Measurements from ENCODE around the gene IFI30. TPM values are rescaled to one million over a fixed set of nuclear protein-coding genes. Genes with fewer than 3 reads are reported as not detected.

Gene IFI30
- polyA plus RNA-seq, 1 of the 3 experiments (the other 2 are of a cell fraction), result 11.6 TPM

DNA sequence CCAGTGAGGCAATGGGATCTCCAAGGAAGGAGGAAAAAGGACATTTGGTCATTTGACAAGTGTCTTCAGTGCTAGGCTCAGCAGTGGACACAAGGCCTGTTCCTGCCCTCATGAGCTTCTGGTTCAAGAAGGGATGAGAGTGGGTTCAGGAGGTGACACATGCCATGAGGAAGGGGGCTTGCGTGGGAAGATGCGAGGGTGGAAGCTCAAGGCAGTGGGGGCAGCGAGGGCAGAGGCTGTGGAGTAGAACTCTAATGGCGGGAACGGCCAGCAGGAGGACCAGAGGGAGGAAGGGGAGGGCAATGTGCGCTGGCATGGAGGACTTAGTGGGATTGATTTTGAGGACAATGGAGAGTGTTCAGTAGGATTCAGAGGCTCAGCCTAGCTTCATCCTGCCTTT, 17.3 kb upstream of the IFI30 start (continued):
- TF ChIP-seq, protein P1, sequence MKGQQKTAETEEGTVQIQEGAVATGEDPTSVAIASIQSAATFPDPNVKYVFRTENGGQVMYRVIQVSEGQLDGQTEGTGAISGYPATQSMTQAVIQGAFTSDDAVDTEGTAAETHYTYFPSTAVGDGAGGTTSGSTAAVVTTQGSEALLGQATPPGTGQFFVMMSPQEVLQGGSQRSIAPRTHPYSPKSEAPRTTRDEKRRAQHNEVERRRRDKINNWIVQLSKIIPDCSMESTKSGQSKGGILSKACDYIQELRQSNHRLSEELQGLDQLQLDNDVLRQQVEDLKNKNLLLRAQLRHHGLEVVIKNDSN (IDR thresholded peaks at IDR 0.05; ENCODE audit: borderline replicate concordance, low read depth), result no peak
- TF ChIP-seq GATA2 (CRISPR knock-in tag; IDR thresholded peaks at IDR 0.05) (no peak), SIN3A (IDR thresholded peaks at IDR 0.05; ENCODE audit: borderline replicate concordance, low read depth, low read length) (no peak)
- TF ChIP-seq, protein P2, sequence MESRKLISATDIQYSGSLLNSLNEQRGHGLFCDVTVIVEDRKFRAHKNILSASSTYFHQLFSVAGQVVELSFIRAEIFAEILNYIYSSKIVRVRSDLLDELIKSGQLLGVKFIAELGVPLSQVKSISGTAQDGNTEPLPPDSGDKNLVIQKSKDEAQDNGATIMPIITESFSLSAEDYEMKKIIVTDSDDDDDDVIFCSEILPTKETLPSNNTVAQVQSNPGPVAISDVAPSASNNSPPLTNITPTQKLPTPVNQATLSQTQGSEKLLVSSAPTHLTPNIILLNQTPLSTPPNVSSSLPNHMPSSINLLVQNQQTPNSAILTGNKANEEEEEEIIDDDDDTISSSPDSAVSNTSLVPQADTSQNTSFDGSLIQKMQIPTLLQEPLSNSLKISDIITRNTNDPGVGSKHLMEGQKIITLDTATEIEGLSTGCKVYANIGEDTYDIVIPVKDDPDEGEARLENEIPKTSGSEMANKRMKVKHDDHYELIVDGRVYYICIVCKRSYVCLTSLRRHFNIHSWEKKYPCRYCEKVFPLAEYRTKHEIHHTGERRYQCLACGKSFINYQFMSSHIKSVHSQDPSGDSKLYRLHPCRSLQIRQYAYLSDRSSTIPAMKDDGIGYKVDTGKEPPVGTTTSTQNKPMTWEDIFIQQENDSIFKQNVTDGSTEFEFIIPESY (IDR thresholded peaks at IDR 0.05; ENCODE audit: borderline replicate concordance, low read depth), result no peak

DNA sequence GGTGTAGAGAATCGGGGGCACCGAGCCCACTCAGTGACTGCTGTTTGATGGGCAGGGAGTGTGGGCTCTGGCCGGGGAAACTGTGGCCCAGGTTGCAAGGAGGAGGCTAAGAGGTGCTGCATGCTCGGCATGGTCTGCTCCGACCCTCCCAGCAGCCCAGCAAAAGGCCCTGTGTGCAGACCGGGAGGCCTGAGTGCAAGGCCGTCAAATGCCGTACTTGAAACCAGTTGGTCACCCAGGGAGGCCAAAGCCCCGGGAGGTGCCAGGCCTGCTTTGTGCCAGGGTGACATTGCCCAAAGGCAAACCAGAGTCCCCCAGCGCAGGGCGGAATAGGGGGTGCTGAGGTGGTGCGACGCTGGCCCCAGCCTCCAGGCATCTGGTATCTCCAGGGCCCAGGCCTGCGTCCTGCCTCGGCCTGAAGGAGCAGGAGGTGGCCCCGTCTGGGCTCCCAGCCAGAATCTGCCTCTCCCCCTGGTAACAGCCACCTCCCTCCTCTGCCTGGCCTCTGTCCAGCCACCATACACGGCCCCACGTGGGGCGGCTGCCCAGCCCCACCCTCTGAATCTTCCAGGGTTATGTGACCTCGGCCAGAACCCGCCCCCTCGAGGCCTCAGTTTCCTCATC, 16.7 kb upstream of the IFI30 start:
- peak overlapping the region; percentile 41; the same call in 1 of the 2 replicates for H3K9ac ChIP-seq
- CTCF ChIA-PET, result interaction anchor here (1.3 to 1.9 kb wide), 2 partner anchors 11 to 95 kb away, joined by 5 to 6 read pairs; no protein-coding TSS in a partner anchor
- H3K4me2 ChIP-seq, result peak overlapping the region; percentile 43; the same call in 1 of the 2 replicates
- peak; percentile 38 for TF ChIP-seq POLR2AphosphoS5 (IDR thresholded peaks at IDR 0.05; ENCODE audit: low read depth, low read length)
- no peak for TF ChIP-seq RAD21 (IDR thresholded peaks at IDR 0.05; ENCODE audit: low read length)
- TF ChIP-seq, protein P3, sequence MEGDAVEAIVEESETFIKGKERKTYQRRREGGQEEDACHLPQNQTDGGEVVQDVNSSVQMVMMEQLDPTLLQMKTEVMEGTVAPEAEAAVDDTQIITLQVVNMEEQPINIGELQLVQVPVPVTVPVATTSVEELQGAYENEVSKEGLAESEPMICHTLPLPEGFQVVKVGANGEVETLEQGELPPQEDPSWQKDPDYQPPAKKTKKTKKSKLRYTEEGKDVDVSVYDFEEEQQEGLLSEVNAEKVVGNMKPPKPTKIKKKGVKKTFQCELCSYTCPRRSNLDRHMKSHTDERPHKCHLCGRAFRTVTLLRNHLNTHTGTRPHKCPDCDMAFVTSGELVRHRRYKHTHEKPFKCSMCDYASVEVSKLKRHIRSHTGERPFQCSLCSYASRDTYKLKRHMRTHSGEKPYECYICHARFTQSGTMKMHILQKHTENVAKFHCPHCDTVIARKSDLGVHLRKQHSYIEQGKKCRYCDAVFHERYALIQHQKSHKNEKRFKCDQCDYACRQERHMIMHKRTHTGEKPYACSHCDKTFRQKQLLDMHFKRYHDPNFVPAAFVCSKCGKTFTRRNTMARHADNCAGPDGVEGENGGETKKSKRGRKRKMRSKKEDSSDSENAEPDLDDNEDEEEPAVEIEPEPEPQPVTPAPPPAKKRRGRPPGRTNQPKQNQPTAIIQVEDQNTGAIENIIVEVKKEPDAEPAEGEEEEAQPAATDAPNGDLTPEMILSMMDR (IDR thresholded peaks at IDR 0.05), result no peak
- TF ChIP-seq RXRA (IDR thresholded peaks at IDR 0.05; ENCODE audit: borderline replicate concordance, low read depth), result no peak
- no peak for TF ChIP-seq MEF2A (IDR thresholded peaks at IDR 0.05; ENCODE audit: borderline replicate concordance, low read depth)
- TF ChIP-seq, protein P4, sequence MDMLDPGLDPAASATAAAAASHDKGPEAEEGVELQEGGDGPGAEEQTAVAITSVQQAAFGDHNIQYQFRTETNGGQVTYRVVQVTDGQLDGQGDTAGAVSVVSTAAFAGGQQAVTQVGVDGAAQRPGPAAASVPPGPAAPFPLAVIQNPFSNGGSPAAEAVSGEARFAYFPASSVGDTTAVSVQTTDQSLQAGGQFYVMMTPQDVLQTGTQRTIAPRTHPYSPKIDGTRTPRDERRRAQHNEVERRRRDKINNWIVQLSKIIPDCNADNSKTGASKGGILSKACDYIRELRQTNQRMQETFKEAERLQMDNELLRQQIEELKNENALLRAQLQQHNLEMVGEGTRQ (IDR thresholded peaks at IDR 0.05; ENCODE audit: borderline replicate concordance, low read depth, low read length), result peak; percentile 60; the same call in 1 of the 2 replicates
- TF ChIP-seq, protein P5, sequence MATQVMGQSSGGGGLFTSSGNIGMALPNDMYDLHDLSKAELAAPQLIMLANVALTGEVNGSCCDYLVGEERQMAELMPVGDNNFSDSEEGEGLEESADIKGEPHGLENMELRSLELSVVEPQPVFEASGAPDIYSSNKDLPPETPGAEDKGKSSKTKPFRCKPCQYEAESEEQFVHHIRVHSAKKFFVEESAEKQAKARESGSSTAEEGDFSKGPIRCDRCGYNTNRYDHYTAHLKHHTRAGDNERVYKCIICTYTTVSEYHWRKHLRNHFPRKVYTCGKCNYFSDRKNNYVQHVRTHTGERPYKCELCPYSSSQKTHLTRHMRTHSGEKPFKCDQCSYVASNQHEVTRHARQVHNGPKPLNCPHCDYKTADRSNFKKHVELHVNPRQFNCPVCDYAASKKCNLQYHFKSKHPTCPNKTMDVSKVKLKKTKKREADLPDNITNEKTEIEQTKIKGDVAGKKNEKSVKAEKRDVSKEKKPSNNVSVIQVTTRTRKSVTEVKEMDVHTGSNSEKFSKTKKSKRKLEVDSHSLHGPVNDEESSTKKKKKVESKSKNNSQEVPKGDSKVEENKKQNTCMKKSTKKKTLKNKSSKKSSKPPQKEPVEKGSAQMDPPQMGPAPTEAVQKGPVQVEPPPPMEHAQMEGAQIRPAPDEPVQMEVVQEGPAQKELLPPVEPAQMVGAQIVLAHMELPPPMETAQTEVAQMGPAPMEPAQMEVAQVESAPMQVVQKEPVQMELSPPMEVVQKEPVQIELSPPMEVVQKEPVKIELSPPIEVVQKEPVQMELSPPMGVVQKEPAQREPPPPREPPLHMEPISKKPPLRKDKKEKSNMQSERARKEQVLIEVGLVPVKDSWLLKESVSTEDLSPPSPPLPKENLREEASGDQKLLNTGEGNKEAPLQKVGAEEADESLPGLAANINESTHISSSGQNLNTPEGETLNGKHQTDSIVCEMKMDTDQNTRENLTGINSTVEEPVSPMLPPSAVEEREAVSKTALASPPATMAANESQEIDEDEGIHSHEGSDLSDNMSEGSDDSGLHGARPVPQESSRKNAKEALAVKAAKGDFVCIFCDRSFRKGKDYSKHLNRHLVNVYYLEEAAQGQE (IDR thresholded peaks at IDR 0.05; ENCODE audit: low read depth, low read length), result no peak
- TF ChIP-seq SMC3 (IDR thresholded peaks at IDR 0.05; ENCODE audit: low read depth, low read length), result 0 out of 2 replicates have a peak, but pooled peaks have one; percentile 2
- no peak for TF ChIP-seq FOXM1 (IDR thresholded peaks at IDR 0.05; ENCODE audit: low read depth)
- no peak for TF ChIP-seq NRF1 (IDR thresholded peaks at IDR 0.05; ENCODE audit: low read depth, low read length)
- no peak for TF ChIP-seq SIN3A (IDR thresholded peaks at IDR 0.05; ENCODE audit: borderline replicate concordance, low read depth, low read length)
- peak; percentile 57; the same call in 1 of the 2 replicates for TF ChIP-seq FOXJ3 (CRISPR knock-in tag; IDR thresholded peaks at IDR 0.05)
- no peak for TF ChIP-seq EZH2phosphoT487 (IDR thresholded peaks at IDR 0.05; ENCODE audit: borderline replicate concordance, low read depth)
- TF ChIP-seq GATA2 (CRISPR knock-in tag; IDR thresholded peaks at IDR 0.05), result no peak
- TF ChIP-seq NFIC (IDR thresholded peaks at IDR 0.05; ENCODE audit: borderline replicate concordance), result peak; percentile 96
- TF ChIP-seq, protein P6, sequence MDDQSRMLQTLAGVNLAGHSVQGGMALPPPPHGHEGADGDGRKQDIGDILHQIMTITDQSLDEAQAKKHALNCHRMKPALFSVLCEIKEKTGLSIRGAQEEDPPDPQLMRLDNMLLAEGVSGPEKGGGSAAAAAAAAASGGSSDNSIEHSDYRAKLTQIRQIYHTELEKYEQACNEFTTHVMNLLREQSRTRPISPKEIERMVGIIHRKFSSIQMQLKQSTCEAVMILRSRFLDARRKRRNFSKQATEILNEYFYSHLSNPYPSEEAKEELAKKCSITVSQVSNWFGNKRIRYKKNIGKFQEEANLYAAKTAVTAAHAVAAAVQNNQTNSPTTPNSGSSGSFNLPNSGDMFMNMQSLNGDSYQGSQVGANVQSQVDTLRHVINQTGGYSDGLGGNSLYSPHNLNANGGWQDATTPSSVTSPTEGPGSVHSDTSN (IDR thresholded peaks at IDR 0.05), result no peak
- no peak for TF ChIP-seq ELF1 (IDR thresholded peaks at IDR 0.05)

More for the DNA sequence above, 16.7 kb upstream of the IFI30 start:
- Histone ChIP-seq H3K36me3 (replicated peaks in 1 of 2; ENCODE audit: control insufficient read depth in 1 of 2, insufficient read depth in 2 of 2, low read length in 1 of 2) (peaks cover 3 to 23% of the 10 kb centered on the region in 2 experiments), H3K9me2 (no peaks in the 10 kb centered on the region), H3K27me3 (ENCODE audit: insufficient read depth) (no peaks in the 10 kb centered on the region), H3F3A (replicated peaks; ENCODE audit: insufficient read depth) (peaks cover 26% of the 10 kb centered on the region), H3K4me1 (ENCODE audit: control insufficient read depth in 1 of 2, insufficient read depth in 2 of 2, low read depth in 1 of 2, low read length in 1 of 2) (peaks cover 17 to 55% of the 10 kb centered on the region in 2 experiments; a peak in 2 of 4 replicates), H3K27ac (ENCODE audit: low read depth in 2 of 2, low read length in 1 of 2) (peak overlapping the region; percentile 44 to 99), H2AFZ (ENCODE audit: low read depth) (no peak overlapping the region), H3K79me2 (ENCODE audit: insufficient read depth) (peaks cover 45% of the 10 kb centered on the region), H4K20me1 (ENCODE audit: insufficient read depth) (peaks cover 5% of the 10 kb centered on the region; the same call in 1 of the 2 replicates), H3K4me3 (ENCODE audit: low read depth in 2 of 2, low read length in 1 of 2) (peak overlapping the region in 1 of 2 experiments; percentile 2; a peak in 1 of 4 replicates), H3K9me3 (no peaks in the 10 kb centered on the region)
- WGBS (ENCODE audit: low lambda C conversion rate), result 52% methylated on average over 6 of the region's 22 CpGs
- POLR2A ChIA-PET, result no interaction called here
- DNase-seq, result peak; percentile 97

All from SK-N-SH (cell line).